HuH-7 (cell line): Measurements from ENCODE around the gene EVC.
A peak's percentile ranks its signal among the peaks of the same experiment; 100 is the strongest.
"Not testable (repeated sequence)": the region's sequence is repeated elsewhere in the genome, so short reads cannot be mapped to it uniquely, and the experiment has no call there.

Source experiments
- DNase-seq: peaks from one replicate; pipeline ENCODE4 v3.0.0; 2011; ENCODE audit warnings: low spot score

The EVC gene

GRCh38 chr4:5787311-5787710 lies 76.3 kb downstream of the EVC start:
- no peak for DNase-seq

- DNase-seq = no peak
Observed at GRCh38 chr4:5788144-5788543, 77.1 kb downstream of the EVC start.

- DNase-seq = no peak
Observed at GRCh38 chr4:5789141-5789540, 78.1 kb downstream of the EVC start.

GRCh38 chr4:5790546-5790857 lies 79.5 kb downstream of the EVC start:
- DNase-seq = no peak

- DNase-seq = no peak
Observed at GRCh38 chr4:5791654-5792053, 80.7 kb downstream of the EVC start.

- no peak for DNase-seq
Observed at GRCh38 chr4:5793514-5793913, 82.5 kb downstream of the EVC start.

GRCh38 chr4:5795580-5795979 lies 84.6 kb downstream of the EVC start:
- DNase-seq = no peak

GRCh38 chr4:5796976-5797375 lies 86.0 kb downstream of the EVC start:
- DNase-seq = no peak

- no peak for DNase-seq
Observed at GRCh38 chr4:5797866-5798265, 86.9 kb downstream of the EVC start.

GRCh38 chr4:5798462-5798861 lies 87.5 kb downstream of the EVC start:
- DNase-seq = no peak

- no peak for DNase-seq
Observed at GRCh38 chr4:5798946-5799345, 87.9 kb downstream of the EVC start.

- no peak for DNase-seq
Observed at GRCh38 chr4:5799406-5799805, 88.4 kb downstream of the EVC start.

- no peak for DNase-seq
Observed at GRCh38 chr4:5800496-5800895, 89.5 kb downstream of the EVC start.

- DNase-seq = no peak
Observed at GRCh38 chr4:5801696-5802095, 90.7 kb downstream of the EVC start.

GRCh38 chr4:5802565-5802964 lies 91.6 kb downstream of the EVC start:
- no peak for DNase-seq

GRCh38 chr4:5804656-5805055 lies 93.7 kb downstream of the EVC start:
- peak; percentile 17 for DNase-seq

- no peak for DNase-seq
Observed at GRCh38 chr4:5805270-5805669, 94.3 kb downstream of the EVC start.

GRCh38 chr4:5808081-5808741 lies 97.2 kb downstream of the EVC start:
- no peak for DNase-seq

- no peak for DNase-seq
Observed at GRCh38 chr4:5809216-5809776, 98.3 kb downstream of the EVC start.

GRCh38 chr4:5810151-5810550 lies 99.2 kb downstream of the EVC start:
- no peak for DNase-seq

GRCh38 chr4:5810770-5811430 lies 99.9 kb downstream of the EVC start:
- no peak for DNase-seq

GRCh38 chr4:5812057-5812456 lies 101.1 kb downstream of the EVC start:
- not testable (repeated sequence) for DNase-seq

- peak; percentile 66 for DNase-seq
Observed at GRCh38 chr4:5812506-5813229, 101.7 kb downstream of the EVC start.
